Activated T-cell treated with anti-CD3 and anti-CD28 coated beads for 1 hour (primary cell): ENCODE data around the gene USP49.

ENCODE experiments used
- DNase-seq: peaks from one replicate; pipeline ENCODE4 v3.0.0-alpha.2; 2020; ENCODE audit warnings: low read depth

Gene USP49

DNA sequence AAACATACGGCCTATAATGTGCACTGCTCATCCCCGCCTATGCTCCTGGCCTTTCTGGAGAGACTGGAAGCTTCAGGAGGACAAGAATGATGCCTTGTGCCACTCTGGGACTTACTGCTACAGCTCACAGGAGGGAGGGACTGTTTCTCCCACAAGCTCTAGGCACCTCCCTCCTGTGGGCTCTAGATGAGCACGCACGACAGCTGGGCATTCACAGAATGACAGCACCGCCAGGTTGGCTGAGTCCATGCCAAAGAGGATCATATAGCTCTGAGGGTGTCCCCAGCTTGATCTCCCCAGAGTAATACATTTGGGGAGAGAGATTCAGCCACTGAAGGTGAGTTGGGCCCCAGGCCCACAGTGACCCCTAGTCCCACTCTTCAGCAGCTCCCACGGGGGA is 137.9 kb downstream of the USP49 start:
- DNase-seq = no peak

GRCh38 chr6:41756354-41756753 is 138.8 kb downstream of the USP49 start:
- DNase-seq = no peak

DNA sequence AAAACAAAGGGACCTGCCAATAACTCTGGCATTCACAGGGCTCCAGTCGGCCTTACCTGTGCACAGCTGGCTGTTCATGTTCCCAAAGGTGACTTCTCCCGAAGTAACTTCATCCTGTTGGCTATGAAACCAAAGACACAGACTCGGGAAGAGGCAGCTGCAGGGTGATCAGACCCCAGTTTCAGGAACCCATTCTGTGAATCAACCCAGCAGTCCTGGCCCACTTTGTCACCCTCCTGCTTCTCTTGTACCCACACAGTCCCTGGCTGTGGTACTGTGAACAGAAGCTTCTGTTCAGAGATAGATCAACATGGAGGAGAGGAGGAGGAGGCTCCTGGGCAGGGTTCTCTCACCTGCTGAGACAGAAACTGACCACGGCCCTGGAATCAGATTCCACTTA is 139.3 kb downstream of the USP49 start:
- no peak for DNase-seq

DNA sequence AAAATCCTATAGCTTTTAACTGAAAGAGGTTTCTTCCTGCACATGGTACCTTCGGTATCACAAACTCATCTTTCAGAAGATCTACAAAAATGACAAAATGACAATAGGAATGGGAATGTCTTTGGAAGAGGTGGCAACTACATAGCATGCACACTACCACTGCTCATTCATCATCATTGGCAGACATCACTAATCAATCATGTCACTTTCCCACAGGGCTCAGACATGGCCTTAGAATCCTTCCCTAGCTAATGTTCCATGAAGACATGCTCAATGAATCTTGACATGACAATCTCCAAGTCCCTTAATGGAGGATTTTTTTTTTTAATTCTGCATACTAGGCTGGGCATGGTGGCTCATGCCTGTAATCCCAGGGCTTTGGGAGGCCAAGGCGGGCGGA is 144.8 kb downstream of the USP49 start:
- no peak for DNase-seq

- no peak for DNase-seq
Measured at GRCh38 chr6:41748542-41748941, 146.6 kb downstream of the USP49 start.

DNA sequence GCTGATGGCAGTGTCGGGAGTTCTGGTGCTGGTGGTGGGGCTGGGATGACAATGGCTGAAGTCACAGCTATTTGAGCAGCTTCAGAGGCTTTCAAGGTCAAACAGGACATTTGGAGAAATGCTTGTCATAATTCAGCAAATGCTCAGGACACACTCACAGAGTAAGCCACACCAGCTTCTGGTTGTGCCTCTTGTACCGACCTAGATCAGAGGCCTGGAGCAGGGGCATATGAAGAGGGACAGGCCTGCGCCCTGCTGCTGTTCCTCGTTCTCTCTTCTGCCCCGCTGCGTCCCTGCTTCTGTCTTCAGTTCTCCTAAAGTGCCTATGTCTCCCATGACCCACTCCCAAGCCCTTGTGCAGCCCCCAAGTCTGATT is 147.1 kb downstream of the USP49 start:
- no peak for DNase-seq

DNA sequence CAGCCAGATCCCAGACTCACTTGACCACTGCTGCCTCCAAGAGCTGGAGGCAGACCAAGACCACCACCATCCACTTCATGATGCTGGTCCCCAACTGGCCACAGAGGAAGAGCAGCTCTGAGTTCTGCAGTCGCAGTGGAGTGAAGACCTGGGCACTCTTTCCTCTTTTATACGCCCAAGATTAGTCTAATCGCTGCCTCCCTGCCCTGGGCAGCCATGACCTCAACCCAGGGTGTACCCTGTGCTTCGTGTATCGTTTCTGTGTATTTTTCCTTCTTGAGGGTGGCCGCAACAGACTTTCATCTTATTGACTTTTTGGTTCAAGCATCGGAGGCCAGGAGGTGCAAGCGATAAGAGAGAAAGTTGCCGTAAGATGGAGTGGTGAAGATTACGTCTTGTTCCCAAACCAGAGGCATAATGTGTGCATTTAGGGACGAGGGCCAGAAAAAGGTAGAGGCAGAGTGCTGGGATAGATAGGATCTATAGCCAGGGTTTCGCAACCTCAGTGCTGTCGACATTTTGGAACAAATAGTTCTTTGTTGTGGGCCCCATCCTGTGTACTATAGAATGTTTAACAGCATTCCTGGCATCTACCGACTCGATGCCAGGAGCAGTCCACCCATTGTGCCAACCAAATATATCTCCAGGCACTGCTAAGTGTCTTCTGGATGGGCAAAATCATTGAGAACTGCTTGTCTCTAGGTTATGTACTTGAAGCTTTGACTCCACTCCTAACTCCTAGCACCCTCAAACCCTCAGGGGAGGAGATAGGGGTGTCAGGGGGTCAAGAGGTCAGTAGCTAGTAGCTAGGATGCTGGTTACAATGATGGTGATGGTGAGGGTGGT is 147.7 kb downstream of the USP49 start, which contains the start of gene PGC:
TSS of gene PGC (minus strand) at position 142 of the 846 bp plus-strand sequence. CDS start at position 79, 63 bp downstream.
- no peak for DNase-seq

- no peak for DNase-seq
Measured at GRCh38 chr6:41746107-41746506, 149.1 kb downstream of the USP49 start.

GRCh38 chr6:41744236-41744787 is 150.9 kb downstream of the USP49 start:
- DNase-seq = no peak

GRCh38 chr6:41743406-41744235 is 151.6 kb downstream of the USP49 start:
- DNase-seq = no peak

DNA sequence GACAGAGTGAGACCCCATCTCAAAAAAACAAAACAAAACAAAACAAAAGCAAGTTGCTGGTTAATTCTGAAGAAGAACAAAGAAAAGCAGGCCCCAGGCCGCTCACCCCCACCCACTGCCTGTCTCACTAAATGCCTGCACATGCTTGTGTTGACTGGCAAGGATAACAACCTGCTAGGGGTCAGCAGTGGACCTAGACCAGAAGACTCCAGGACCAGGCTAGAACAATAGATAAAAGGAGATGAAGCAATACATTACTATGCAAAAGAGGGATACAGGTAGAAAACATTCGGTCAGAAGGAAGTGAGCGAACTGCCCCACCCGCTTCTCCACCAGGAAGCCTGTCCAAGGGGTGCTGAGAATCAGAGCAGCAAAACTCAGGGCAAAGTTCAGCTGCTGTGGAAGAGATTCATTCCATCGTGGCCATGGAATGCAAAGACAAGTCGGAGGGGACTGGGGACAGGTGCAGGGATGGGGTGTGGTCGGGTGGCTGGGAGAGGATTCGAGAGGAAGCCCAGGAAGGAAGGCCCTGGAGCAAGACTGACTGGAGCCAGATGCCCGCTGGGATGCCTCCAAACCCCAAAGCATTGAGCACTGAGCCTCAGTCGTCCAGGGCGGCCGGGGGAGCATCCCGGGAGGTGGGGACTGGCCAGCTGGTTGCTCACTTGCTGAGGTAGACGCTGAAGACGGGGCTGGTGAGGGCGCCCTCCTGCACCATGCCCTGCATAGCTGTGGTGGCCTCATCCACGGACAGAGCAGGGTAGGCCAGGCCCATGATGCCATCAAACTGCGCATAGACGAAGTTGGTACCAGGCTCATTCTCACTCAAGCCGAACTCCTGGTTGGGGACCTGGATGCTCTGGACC is 153.3 kb downstream of the USP49 start:
- DNase-seq = no peak

GRCh38 chr6:41740366-41741162 is 154.6 kb downstream of the USP49 start:
- no peak for DNase-seq
